SK-N-SH (cell line): ENCODE results near the gene SPEF2.

Experiments used
- CHD2 ChIP-seq: fragments of 150-350 bp; IDR thresholded peaks from 2 replicates; pipeline ENCODE4 v1.6.1; 2018; ENCODE audit warnings: low read length; ENCODE audit not compliant: partially characterized antibody
- ELF1 ChIP-seq: IDR thresholded peaks from 2 replicates; pipeline ENCODE4 v1.4.0; 2012
- EZH2phosphoT487 ChIP-seq: fragments of 200-600 bp; sonication (generic); IDR thresholded peaks from 2 replicates; pipeline ENCODE4 v1.6.1; 2017; ENCODE audit warnings: low read depth, mixed run types, mild to moderate bottlenecking, antibody characterized with exemption, moderate library complexity, borderline replicate concordance
- GATA2 ChIP-seq: sonication (generic); formaldehyde crosslinking; IDR thresholded peaks from 2 replicates; pipeline ENCODE4 v1.5.0; 2020; ENCODE audit warnings: mild to moderate bottlenecking, missing genetic modification reagents
- MEF2A ChIP-seq: IDR thresholded peaks from 2 replicates; pipeline ENCODE4 v1.4.0; 2012; ENCODE audit warnings: low read depth, borderline replicate concordance
- RAD21 ChIP-seq: IDR thresholded peaks from 2 replicates; pipeline ENCODE4 v1.6.1; 2012; ENCODE audit warnings: mild to moderate bottlenecking, low read length
- TF ChIP-seq, protein P1 (sequence below): fragments of 200-600 bp; sonication (generic); IDR thresholded peaks from 2 replicates; pipeline ENCODE4 v1.6.1; 2017; ENCODE audit warnings: antibody characterized with exemption, mild to moderate bottlenecking, moderate library complexity

DNA sequence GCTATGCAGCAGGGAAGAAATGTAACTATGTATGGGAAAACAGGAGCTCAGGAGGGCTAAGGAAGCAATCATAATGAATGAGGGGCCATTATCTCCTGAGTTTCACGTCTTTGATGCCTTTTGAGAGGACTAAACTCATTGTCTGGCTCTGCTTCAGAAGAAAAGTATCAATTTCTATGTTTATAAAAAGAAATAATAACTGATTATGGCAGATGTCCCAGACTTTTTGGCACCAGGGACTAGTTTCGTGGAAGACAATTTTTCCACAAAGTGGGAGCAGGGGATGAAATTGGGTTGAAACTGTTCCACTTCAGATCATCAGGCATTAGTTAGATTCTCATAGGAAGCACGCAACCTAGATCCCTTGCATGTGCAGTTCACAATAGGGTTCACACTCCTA lies 230.3 kb downstream of the SPEF2 start:
- TF ChIP-seq, protein P1, sequence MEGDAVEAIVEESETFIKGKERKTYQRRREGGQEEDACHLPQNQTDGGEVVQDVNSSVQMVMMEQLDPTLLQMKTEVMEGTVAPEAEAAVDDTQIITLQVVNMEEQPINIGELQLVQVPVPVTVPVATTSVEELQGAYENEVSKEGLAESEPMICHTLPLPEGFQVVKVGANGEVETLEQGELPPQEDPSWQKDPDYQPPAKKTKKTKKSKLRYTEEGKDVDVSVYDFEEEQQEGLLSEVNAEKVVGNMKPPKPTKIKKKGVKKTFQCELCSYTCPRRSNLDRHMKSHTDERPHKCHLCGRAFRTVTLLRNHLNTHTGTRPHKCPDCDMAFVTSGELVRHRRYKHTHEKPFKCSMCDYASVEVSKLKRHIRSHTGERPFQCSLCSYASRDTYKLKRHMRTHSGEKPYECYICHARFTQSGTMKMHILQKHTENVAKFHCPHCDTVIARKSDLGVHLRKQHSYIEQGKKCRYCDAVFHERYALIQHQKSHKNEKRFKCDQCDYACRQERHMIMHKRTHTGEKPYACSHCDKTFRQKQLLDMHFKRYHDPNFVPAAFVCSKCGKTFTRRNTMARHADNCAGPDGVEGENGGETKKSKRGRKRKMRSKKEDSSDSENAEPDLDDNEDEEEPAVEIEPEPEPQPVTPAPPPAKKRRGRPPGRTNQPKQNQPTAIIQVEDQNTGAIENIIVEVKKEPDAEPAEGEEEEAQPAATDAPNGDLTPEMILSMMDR, result no peak
- no peak for TF ChIP-seq CHD2
- no peak for TF ChIP-seq RAD21
- no peak for TF ChIP-seq MEF2A
- no peak for TF ChIP-seq EZH2phosphoT487
- no peak for TF ChIP-seq ELF1
- TF ChIP-seq GATA2, result no peak
